ENCODE results near the gene GNPDA2.

The GNPDA2 gene

DNA sequence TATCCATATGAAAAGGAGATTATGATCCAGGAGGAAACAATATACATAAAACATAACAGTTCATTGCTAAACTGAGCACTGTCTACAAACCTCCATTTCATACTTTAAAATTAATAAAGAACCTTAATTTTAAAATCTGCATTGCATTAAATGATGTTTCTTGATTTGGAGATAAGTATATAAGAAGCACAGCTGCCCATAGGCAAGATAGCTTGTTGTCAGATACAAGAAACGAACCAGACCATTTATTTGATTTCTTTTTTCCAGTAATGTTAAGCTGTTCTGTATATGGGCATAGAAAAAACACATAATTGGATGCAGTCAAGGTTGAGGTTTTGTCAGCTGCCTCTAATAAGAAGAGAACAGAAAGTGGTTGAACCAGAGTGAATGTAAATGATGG is 41.7 kb downstream of the GNPDA2 start:
- in situ Hi-C loops (cut with MboI; ENCODE audit: low sequenced_read_pairs), result no loop called here

DNA sequence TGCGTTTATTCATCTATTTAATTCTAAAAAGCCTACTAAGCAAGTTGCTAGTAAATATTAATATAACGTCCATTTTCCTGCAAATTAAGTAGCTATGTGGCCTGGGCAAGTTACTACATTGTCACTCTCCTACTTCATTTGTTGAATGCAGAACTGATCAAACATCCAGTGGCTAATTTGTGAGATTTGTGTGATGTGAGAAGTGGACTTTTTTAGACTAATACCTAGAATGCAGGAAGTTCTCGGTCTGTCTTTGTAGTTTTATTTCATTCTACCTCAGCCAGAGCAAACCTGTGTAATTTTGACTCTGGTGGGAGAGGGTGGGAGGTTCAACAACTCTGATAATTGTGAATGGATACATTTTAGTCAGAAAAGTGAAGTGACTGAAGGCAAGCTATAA is 47.3 kb downstream of the GNPDA2 start:
- in situ Hi-C loops (cut with MboI; ENCODE audit: low sequenced_read_pairs), result no loop called here

DNA sequence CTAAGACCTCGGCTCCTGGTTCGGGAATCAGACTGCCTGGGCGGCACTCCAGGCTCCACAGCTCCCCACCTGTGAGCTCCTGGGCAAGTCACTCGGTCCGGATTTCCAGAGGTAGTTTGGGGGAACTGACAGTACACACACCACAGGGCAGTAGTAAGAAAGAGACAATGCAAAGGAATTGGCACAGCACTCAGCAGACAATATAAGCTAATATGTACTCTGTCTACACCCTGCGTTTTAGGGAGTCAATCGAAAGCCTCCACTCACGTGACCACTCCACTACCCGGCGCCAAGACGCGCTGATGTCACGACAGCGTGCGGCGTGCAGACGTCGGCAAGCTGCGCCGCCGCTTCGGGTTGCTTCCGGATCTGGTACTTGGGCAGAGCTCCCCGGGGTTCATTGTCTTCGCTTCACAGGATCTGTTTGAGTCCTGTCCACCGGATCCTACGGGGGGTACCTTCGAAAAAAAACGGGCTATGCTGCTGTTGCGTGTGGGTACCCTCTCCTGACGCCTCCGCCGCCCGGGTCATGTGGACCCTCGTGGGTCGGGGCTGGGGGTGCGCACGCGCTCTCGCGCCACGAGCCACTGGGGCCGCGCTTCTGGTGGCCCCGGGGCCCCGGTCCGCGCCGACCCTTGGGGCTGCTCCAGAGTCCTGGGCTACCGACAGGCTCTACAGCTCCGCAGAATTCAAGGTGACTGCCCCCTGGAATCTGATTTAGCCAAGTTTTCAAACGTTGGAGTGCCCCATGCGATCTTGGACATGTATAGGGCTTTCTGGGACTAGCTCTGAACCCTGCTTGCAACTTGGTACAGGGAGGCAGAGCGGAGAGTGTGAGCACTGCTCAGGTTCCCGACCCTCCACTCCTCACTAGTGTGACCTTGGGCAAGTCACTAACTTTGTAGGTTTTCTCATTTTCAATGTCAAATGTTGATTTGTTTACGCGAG is 48.0 kb downstream of the GNPDA2 start, which contains the start of gene GUF1:
Gene GUF1 (plus strand): TSS at position 327 of the 948 bp plus-strand sequence. CDS start 203 bp downstream, at position 530.
- in situ Hi-C loops (cut with MboI; ENCODE audit: low sequenced_read_pairs), result no loop called here

DNA sequence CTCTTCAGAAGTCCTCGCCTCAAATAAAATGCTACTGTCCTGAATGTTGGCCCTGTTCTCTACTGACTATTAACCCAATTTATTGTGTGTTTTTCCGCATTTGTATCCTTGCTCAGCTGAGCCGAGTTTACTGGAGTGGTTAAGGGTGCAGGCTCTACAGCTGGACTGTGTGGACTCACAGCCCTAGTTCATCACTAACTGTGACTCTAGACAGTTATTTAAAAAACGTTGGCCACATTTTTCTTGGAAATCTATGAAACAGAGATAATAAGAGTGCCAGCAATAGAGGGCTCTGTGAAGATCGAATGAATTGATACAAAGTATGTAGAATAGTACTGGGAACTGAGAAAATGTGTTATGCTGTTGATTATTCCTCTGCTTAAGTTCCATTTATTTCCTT is 51.0 kb downstream of the GNPDA2 start:
- in situ Hi-C loops (cut with MboI; ENCODE audit: low sequenced_read_pairs), result no loop called here

DNA sequence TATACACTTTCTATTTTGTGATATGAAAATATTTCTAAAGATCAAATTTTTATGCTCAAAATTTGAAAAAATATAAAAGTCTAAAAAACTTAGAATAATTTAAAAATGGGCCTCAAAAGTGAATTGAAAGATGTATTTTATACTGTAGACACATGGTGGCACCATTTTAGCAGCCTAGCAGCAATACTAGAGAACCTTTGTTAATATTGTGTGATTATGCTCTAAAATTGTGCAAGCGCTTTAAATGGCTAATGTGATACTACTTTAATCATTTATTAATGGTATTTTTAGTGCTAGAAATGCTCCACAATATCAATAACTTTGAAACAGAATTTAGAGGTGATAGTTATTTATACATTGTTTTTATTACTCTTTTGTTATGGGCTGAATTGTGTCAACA is 51.9 kb downstream of the GNPDA2 start:
- in situ Hi-C loops (cut with MboI; ENCODE audit: low sequenced_read_pairs), result no loop called here

DNA sequence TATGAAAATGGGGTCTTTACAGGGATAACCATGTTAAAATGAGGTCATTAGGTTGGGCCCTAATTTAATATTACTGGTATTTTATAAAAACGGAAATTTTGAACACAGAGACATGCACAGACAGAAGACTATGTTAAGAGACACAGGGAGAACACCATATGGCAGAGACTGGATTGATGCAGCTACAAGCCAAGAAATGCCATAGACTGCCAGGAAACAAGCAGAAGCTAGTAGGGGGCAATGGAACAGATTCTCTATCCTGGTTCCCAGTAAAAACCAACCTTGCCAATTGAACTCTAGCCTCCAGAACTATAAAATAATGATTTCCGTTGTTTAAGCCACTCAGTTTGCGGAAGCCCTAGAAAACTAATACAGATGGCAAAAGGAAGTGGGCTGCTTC is 54.7 kb downstream of the GNPDA2 start:
- in situ Hi-C loops (cut with MboI; ENCODE audit: low sequenced_read_pairs), result no loop called here

DNA sequence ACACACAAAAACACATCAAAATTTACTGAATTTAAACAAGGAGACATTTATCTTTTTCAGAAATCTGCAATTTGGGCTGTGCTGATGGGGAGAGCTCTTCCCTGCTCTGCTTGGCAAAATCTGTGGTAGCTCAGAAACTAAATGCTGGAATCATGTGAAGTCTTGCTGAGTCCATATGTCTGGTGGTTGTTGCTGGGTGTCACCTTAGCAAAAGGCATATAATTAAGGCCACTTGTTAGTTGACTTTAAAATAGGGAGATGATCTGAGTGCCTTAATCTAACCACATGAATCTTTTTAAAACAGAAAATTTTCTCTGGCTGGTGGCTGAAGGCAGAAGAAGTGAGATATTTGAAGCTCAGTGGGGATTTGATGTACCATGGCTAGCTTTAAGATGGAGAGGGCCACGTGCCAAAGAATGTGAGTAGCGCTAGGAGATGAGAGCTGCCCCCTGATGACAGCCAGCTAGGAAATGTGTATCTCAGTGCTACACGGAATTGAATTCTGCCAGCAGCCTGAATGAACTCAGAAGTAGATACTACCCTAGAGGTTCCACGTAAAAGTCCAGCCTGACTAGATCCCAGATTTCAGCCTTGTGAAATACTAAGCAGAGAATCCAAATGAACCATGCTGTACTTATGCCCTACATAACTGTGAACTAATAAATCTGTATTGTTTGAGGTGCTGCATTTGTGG is 55.7 kb downstream of the GNPDA2 start:
- in situ Hi-C loops (cut with MboI; ENCODE audit: low sequenced_read_pairs), result no loop called here

DNA sequence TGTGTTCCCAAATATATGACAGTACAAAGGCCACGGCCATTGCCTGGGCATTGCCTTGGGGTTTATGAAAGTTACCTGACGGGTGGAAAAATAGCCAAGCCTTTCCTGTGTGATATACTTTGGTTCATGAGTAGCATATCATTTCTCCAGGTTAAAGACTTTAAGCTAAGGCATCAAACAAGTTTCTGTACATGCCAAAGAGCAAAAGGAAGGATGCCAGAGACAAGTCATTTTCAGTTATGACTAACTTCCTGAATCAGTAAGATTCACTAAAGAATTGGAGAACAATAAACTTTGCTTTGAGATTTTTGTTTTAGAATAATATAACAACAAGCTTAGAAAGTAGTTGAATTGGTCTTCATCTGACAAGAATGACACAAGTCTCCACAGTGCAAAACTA is 57.8 kb downstream of the GNPDA2 start:
- in situ Hi-C loops (cut with MboI; ENCODE audit: low sequenced_read_pairs), result no loop called here

DNA sequence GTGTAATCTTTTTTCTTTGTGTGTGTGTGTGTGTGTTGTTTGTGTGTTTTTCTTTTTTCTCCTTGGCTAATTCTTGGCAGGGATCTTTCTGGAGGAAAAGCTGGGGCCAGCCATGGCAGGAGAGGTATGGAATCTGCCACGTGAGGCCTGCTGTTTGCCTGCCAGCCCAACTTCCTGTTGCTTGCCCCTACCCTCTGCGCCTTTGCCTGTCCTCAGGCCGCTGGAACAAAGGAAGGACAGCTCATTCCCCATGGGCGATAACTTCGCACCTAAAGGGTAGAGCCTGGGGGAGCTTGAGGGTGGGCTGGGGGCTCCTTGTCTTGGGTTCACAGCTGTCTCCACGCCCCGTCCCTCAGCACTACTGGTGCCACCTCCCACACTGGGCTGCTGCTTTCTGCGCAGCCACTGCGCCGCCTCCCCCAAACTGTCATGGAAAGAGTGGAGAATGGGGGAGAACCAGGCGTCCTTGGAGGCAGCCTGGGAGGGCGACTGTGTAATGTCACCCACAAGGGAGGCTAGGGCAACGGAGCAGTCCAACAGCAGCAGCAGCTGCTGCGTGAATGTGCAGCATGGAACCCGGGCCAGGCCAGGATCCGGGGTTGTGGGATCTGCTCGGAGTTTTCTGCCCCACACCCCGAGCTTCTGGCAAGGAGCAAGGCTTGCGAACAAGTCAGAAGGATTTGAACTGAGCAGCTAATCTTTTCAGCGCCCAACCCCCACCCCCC is 62.7 kb downstream of the GNPDA2 start:
- in situ Hi-C loops (cut with MboI; ENCODE audit: low sequenced_read_pairs), result no loop called here

DNA sequence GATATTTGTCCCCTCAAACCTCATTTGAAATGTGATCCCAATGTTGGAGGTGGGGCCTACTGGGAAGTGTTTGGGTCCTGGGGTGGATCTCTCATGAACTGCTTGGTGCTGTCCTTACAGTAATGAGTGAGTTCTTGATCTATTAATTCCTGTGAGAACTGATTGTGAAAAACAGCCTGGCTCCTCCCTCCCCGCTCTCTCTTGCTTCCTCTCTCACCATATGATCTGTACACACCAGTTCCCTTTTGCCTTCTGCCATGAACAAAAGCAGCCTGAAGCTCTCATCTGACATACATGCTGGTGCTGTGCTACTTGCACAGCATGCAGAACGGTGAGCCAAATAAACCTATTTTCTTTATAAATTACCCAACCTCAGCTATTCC is 63.7 kb downstream of the GNPDA2 start:
- in situ Hi-C loops (cut with MboI; ENCODE audit: low sequenced_read_pairs), result no loop called here

DNA sequence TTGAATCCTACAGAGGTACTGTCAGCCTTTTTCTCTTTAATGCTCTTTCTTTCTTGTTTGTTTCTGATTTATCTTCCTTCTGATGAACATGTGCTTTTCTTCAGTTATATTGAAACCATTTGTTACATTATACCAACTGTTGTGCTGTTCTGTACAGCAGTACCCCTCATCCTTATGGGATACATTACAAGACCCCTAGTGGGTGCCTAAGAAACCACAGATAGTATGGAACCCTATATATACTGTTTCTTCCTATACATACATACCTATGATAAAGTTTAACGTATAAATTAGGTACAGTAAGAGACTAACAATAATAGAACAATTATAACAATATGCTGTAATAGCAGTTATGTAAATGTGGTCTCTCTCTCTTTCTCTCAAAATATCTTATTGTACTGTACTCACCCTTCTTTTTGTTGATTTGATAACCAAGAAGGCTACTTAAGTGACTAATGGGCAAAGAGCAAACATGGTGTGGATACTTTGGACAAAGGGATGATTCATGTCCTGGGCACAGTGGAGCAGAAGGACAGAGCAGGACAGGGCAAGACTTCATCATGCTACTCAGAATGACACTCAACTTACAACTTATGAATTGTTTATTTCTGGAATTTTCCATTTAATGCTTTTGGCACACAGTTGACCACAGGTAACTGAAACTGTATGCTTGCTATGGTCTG is 64.3 kb downstream of the GNPDA2 start:
- in situ Hi-C loops (cut with MboI; ENCODE audit: low sequenced_read_pairs), result no loop called here

DNA sequence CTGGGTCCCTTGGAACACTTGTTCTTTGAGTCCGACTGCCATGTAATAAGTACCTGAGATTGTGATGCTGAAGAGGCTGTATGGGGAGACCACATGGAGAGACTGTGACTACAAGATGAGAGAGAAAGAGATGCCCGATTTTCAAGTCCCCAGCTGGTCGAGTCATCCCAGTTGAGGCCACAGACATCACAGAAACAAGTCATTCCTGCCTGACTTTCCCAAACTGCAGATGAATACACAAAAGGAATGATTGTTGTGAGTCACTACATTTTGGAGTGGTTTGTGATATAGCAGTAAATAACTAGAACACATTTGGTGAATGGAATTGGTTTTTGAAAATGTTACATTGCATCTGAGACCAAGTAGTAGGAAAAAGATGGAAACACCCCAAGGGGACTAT is 66.0 kb downstream of the GNPDA2 start:
- in situ Hi-C loops (cut with MboI; ENCODE audit: low sequenced_read_pairs), result no loop called here

DNA sequence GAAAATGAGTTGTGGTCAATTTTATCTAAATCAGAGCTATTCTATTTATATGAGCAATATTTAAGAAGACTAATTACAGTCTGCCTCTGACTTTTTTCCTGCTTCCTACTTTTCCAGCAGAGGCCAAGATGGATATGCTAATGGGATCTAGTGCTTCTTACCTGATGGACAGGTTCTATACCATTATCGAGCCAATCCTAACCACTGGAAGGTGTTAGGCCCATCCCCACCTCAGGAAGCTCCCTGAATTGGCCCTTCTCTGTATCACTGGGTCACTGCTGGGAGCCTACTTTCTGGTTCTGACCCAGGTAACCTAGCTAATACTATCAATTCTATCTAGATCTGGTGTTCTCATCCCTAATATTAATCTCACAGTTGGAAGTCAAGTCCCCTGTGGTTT is 74.4 kb downstream of the GNPDA2 start:
- in situ Hi-C loops (cut with MboI; ENCODE audit: low sequenced_read_pairs), result no loop called here
